ENCODE data around the gene TMEM72. TPM values are rescaled to one million over a fixed set of nuclear protein-coding genes. Genes with fewer than 3 reads are reported as not detected.

Gene TMEM72
- total RNA-seq, 4 donors from 2014 or later, result not detected

GRCh38 chr10:44968500-44969400 lies 57.6 kb downstream of the TMEM72 start:
- Histone ChIP-seq H3K27me3 (no peaks in the 10 kb centered on the region), H3K36me3 (peaks cover 26 to 31% of the 10 kb centered on the region in 2 donors), H3K9me3 (no peaks in the 10 kb centered on the region), H3K27ac (peak overlapping the region; percentile 93 to 97 (median 96)), H3K4me1 (peaks cover 74 to 84% of the 10 kb centered on the region in 2 donors), H3K4me3 (replicated peaks in 1 of 3) (no peak overlapping the region)
- WGBS, 2 donors, result 68 to 77% methylated on average over 11 of the region's 11 CpGs
- intact Hi-C loops (cut with DNase I), result no loop called here
- TF ChIP-seq POLR2A (IDR thresholded peaks at IDR 0.05) (no peak), CTCF (IDR thresholded peaks at IDR 0.05) (no peak)
- DNase-seq, result peak in 1 of 2 donors; percentile 16

GRCh38 chr10:44969854-44970253 lies 58.7 kb downstream of the TMEM72 start:
- H3K27ac ChIP-seq, result peak overlapping the region in 2 of 3 donors; percentile 41 to 97
- 91 to 100% methylated on average over 4 to 9 of the region's 9 CpGs for WGBS, 2 donors
- no peak overlapping the region for H3K4me3 ChIP-seq (replicated peaks in 1 of 3)
- H3K27me3 ChIP-seq, result no peaks in the 10 kb centered on the region
- peak in 1 of 2 donors; percentile 13 for DNase-seq
- TF ChIP-seq POLR2A (IDR thresholded peaks at IDR 0.05), result no peak
- TF ChIP-seq CTCF (IDR thresholded peaks at IDR 0.05), result no peak
- intact Hi-C loops (cut with DNase I), result no loop called here
- peaks cover 26 to 31% of the 10 kb centered on the region in 2 donors for H3K36me3 ChIP-seq
- peaks cover 77 to 84% of the 10 kb centered on the region in 2 donors for H3K4me1 ChIP-seq
- no peaks in the 10 kb centered on the region for H3K9me3 ChIP-seq

- peaks cover 72 to 84% of the 10 kb centered on the region in 2 donors for H3K4me1 ChIP-seq
- intact Hi-C loops (cut with DNase I), result no loop called here
- H3K27ac ChIP-seq, result peak overlapping the region in 2 of 3 donors; percentile 95 to 97
- H3K9me3 ChIP-seq, result no peaks in the 10 kb centered on the region
- H3K4me3 ChIP-seq (replicated peaks in 1 of 3), result no peak overlapping the region
- TF ChIP-seq CTCF (IDR thresholded peaks at IDR 0.05) (no peak), POLR2A (IDR thresholded peaks at IDR 0.05) (no peak)
- peak in 1 of 2 donors; percentile 3 for DNase-seq
- H3K36me3 ChIP-seq, result peaks cover 29 to 34% of the 10 kb centered on the region in 2 donors
- H3K27me3 ChIP-seq, result no peaks in the 10 kb centered on the region
- WGBS, 2 donors, result 89 to 93% methylated on average over 8 of the region's 8 CpGs
Measured at GRCh38 chr10:44970812-44971395, 59.8 kb downstream of the TMEM72 start.

GRCh38 chr10:44971434-44971833 lies 60.3 kb downstream of the TMEM72 start:
- no peak for TF ChIP-seq CTCF (IDR thresholded peaks at IDR 0.05)
- peak in 1 of 2 donors; percentile 5 for DNase-seq
- H3K27ac ChIP-seq, result peak overlapping the region in 2 of 3 donors; percentile 95 to 97
- no peaks in the 10 kb centered on the region for H3K27me3 ChIP-seq
- 88 to 94% methylated on average over 2 to 10 of the region's 11 CpGs for WGBS, 2 donors
- H3K36me3 ChIP-seq, result peaks cover 33 to 39% of the 10 kb centered on the region in 2 donors
- no peak overlapping the region for H3K4me3 ChIP-seq (replicated peaks in 1 of 3)
- intact Hi-C loops (cut with DNase I), result no loop called here
- H3K9me3 ChIP-seq, result no peaks in the 10 kb centered on the region
- H3K4me1 ChIP-seq, result peaks cover 72 to 83% of the 10 kb centered on the region in 2 donors

Measured in thyroid gland (tissue), 4 donors.